GM12892 (cell line): ENCODE measurements around the gene PITPNC1. TPM values are rescaled to one million over a fixed set of nuclear protein-coding genes. Genes with fewer than 3 reads are reported as not detected.
"Not testable (repeated sequence)": the region's sequence is repeated elsewhere in the genome, so short reads cannot be mapped to it uniquely, and the experiment has no call there.

Source experiments
- DNase-seq: peaks from one replicate; pipeline ENCODE4 v3.0.0; 2011; ENCODE audit not compliant: insufficient read length
- FAIRE-seq: peaks from 2 replicates; lab custom pipeline; 2011; peaks lifted over from hg19 to GRCh38; lab: Jason Lieb, UNC
- POLR2A ChIP-seq: IDR thresholded peaks from 2 replicates; pipeline ENCODE4 v1.6.1; 2011; ENCODE audit warnings: low read depth, low read length, control low read depth
- POLR2AphosphoS5 ChIP-seq: IDR thresholded peaks from 2 replicates; pipeline ENCODE4 v1.6.1; 2011; ENCODE audit warnings: low read depth, low read length, control low read depth
- TAF1 ChIP-seq: IDR thresholded peaks from 2 replicates; pipeline ENCODE4 v1.6.1; 2011; ENCODE audit warnings: low read depth, mild to moderate bottlenecking, control low read depth, low read length, borderline replicate concordance
- polyA plus RNA-seq: library from polyadenylated mRNA; unstranded; fragments of >200 nt; gene quantifications from one replicate; pipeline ENCODE4 v1.2.1, GENCODE V29; 2012; ENCODE audit warnings: missing spikeins, inconsistent platforms; ENCODE audit not compliant: missing spikeins

The PITPNC1 gene
- polyA plus RNA-seq: 34.0 TPM

DNA sequence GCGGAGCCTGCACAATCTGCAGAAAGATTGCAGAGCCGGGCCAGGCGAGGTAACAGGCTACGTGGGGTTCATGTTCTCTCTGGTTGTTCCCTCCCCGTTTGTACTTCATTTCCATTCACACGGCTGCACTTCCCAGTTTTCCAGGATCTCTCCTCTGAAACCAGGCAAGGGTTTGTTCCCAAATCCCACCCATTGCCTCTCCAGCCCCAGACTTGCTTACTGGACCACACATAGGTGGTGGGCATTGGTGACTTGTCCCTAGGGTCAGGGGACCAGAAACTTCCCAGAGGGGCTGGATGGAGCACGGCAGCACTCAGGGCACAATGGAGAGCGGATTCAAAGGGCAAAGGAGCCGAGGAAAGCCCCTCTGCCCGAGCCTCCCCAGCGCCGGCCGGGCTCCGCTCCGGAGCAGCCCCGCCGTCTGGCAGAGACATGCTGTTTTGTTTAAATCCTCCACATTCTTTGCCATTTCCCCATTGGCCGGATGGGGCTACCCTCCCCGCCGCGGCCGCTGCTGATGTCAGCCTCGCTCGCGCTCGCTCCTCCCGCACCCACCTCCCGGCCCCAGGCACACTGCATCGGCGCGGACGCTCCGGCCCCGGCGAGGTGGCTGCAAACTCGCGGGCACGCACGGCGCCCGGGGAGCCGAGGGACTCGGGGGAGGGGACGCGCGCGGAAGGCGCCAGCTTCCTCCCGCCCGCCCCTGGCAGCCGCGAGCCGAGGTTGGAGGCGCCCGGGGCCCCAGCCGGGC is at the start of gene PITPNC1:
PITPNC1 (plus strand) TSS at position 545 of the 751 bp plus-strand sequence.
- FAIRE-seq (peak; percentile 97), DNase-seq (peak; percentile 69)
- TF ChIP-seq TAF1 (peak; percentile 38; the same call in 1 of the 2 replicates), POLR2A (peak; percentile 57; the same call in 1 of the 2 replicates), POLR2AphosphoS5 (0 out of 2 replicates have a peak, but pooled peaks have one; percentile 28)

- DNase-seq (no peak), FAIRE-seq (no peak)
- TF ChIP-seq POLR2AphosphoS5 (no peak), POLR2A (no peak)
Measured at GRCh38 chr17:67328026-67328425, 49.1 kb upstream of the PITPNC1 start.

GRCh38 chr17:67331381-67332161 is 45.5 kb upstream of the PITPNC1 start:
- not testable (repeated sequence) for FAIRE-seq, DNase-seq

DNA sequence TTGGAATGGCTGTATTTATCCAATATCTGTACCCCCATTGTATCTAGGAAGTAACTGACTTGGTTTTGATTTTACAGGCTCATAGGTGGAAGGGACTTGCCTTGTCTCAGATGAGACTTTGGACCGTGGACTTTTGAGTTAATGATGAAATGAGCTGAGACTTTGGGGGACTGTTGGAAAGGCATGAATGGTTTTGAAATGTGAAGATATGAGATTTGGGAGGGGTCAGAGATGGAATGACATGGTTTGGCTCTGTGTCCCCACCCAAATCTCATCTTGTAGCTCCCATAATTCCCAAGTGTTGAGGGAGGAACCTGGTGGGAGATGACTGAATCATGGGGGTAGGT is 44.9 kb upstream of the PITPNC1 start:
- not testable (repeated sequence) for DNase-seq, FAIRE-seq

GRCh38 chr17:67335245-67335835 is 41.7 kb upstream of the PITPNC1 start:
- TF ChIP-seq TAF1: no peak
- no peak for TF ChIP-seq POLR2AphosphoS5
- TF ChIP-seq POLR2A: no peak
- no peak for FAIRE-seq
- no peak for DNase-seq

GRCh38 chr17:67336859-67337258 is 40.2 kb upstream of the PITPNC1 start:
- no peak for DNase-seq
- no peak for FAIRE-seq
- TF ChIP-seq TAF1 (no peak), POLR2A (no peak), POLR2AphosphoS5 (no peak)

DNA sequence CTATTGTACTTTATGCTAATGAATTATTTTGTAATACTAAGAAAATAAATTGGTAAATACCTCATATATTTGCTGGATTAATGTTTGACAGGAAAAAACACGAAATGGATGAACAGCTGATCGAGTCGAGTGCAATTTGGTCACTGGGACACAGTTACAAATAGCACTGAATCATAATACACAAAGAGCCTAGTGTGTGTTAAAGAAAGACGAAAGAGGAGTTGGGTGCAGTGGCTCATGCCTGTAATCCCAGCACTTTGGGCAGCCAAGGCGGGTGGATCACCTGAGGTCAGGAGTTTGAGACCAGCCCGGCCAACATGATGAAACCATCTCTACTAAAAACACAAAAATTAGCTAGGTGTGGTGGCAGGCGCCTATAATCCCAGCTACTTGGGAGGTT is 38.7 kb upstream of the PITPNC1 start:
- not testable (repeated sequence) for FAIRE-seq, DNase-seq

GRCh38 chr17:67343237-67343636 is 33.8 kb upstream of the PITPNC1 start:
- DNase-seq (no peak), FAIRE-seq (no peak)
- TF ChIP-seq POLR2AphosphoS5 (peak; percentile 58; the same call in 1 of the 2 replicates), POLR2A (peak; percentile 49), TAF1 (no peak)

GRCh38 chr17:67347826-67348225 is 29.3 kb upstream of the PITPNC1 start:
- DNase-seq (no peak), FAIRE-seq (no peak)
- TF ChIP-seq POLR2A: no peak
- no peak for TF ChIP-seq TAF1
- no peak for TF ChIP-seq POLR2AphosphoS5

DNA sequence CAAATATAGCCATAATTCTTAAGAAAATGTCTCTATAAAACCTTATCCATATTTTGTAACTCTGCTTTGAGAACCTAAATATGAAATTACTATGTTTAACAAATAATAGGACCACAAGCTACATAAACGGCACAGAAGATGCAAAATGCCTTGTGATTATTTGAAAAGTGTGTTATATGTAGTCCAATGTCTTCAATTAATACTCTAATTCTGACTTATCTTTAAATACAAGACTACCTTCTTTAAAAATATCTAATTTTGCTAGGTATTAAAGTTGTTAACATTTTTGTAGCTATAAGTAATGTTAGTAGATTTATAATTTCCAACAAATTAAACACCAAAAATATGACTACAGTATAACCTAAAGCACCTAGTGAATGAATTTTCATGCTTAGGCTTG is 27.7 kb upstream of the PITPNC1 start:
- TF ChIP-seq POLR2A (no peak), TAF1 (no peak), POLR2AphosphoS5 (no peak)
- DNase-seq (no peak), FAIRE-seq (no peak)

DNA sequence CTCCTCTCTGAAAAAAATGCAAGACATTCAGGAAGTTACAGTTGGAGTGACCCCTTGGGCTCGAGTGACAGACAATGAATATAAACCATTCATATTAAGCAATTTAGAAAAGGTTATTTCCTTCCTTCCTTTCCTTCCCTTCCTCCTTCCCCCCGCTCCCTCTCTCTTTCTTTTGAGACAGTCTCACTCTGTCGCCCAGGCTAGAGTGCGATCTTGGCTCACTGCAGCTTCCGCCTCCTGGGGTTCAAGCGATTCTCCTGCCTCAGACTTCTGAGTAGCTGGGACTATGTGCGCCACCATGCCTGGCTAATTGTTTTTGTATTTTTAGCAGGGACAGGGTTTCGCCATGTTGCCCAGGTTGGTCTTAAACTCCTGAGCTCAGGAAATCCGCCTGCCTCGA is 23.9 kb upstream of the PITPNC1 start:
- FAIRE-seq: no peak
- DNase-seq: no peak
- TF ChIP-seq POLR2AphosphoS5 (no peak), TAF1 (no peak), POLR2A (no peak)
